Adipocyte (in vitro differentiated cells): ENCODE results near the gene WDR27.
A peak's percentile ranks its signal among the peaks of the same experiment; 100 is the strongest.

Experiments used
- DNase-seq: peaks from one replicate; pipeline ENCODE4 v3.0.0-alpha.2; 2015; ENCODE audit warnings: low read depth
- H3K27me3 ChIP-seq: replicated peaks from 2 replicates; pipeline ENCODE4 v1.7.0; 2013; ENCODE audit warnings: mild to moderate bottlenecking, low read length, moderate library complexity; ENCODE audit not compliant: control insufficient read depth, insufficient read depth
- H3K36me3 ChIP-seq: 2 replicates; pipeline ENCODE4 v1.7.0; 2013; ENCODE audit warnings: low read length, mild to moderate bottlenecking, moderate library complexity; ENCODE audit not compliant: control insufficient read depth, insufficient read depth, severe bottlenecking
- H3K4me1 ChIP-seq: 2 replicates; pipeline ENCODE4 v1.7.0; 2013; ENCODE audit warnings: mild to moderate bottlenecking, low read length, moderate library complexity; ENCODE audit not compliant: control insufficient read depth, insufficient read depth
- H3K4me3 ChIP-seq: 2 replicates; pipeline ENCODE4 v1.7.0; 2013; ENCODE audit warnings: mild to moderate bottlenecking, low read length, moderate library complexity
- H3K9ac ChIP-seq: 2 replicates; pipeline ENCODE4 v1.7.0; 2013; ENCODE audit warnings: mild to moderate bottlenecking, low read length, moderate library complexity
- H3K9me3 ChIP-seq: 2 replicates; pipeline ENCODE4 v1.7.0; 2013; ENCODE audit warnings: mild to moderate bottlenecking, low read length, moderate library complexity; ENCODE audit not compliant: control insufficient read depth

The WDR27 gene

DNA sequence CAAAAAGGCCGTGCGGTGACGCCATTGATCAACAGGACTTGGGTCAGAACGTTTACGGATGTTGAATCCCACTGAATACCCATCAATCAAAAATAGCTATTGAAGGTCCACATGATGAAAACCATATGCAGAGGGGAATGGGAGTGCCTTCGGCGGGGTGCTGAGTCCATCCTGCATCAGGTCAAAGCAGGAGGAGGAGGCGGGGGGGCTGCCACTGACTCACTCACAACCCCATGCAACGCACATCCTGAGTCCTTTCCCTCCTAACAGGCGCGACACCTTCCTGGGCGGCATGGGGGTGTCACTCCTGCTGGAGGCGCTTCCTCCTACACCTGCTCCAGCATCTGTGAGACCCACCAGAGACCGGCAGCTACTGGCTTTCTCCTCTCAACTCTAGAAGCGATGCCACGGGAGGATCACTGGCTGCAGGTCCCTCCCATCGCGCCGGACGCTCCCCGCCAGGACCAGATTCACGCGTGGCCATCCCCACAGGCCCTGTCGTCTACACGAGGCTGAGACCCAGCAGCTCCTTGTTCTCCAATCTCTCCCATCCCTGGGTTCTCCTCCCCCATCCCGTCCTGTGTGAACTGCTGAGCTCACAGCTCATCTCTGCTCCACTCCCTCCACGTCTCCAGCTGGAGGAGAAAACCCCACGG, 277.6 kb downstream of the WDR27 start:
- Histone ChIP-seq H3K4me3 (peak overlapping the region; percentile 39), H3K4me1 (peaks cover 21% of the 10 kb centered on the region), H3K36me3 (no peaks in the 10 kb centered on the region), H3K27me3 (no peaks in the 10 kb centered on the region), H3K9me3 (no peaks in the 10 kb centered on the region), H3K9ac (peak overlapping the region; percentile 24)
- DNase-seq = no peak

DNA sequence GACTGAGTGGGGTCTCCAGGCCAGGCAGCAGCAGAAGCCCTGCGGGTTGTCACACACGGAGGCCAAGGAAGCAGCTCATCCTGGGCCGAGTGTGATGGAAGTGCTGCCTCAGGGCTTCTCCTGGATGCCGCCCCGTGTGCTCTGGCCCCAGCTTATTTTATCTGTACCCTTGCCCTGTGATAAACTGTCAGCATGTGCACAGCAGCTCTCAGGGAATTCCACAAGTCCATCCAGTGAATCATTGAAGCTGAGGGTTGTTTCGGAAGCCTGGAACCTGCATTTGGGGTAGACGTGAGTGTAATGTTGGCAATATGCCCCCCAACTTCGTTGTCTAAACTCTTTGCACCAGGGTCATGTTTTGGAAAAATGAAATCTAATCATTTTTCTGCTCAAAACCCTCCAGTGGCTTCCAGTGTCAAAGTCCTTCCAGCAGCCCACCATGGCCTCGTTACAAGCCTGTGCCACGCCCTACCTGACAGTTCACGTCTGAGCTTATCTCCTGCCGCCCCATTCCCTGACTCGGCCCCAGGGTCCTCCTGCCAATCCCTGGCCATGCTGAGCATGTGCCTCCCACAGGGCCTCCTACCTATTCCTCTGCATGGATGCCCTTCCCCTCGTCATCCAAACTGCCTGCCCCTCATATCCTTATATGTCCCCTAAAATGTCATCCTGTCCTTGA, 280.1 kb downstream of the WDR27 start:
- Histone ChIP-seq H3K4me3 (no peak overlapping the region), H3K36me3 (no peaks in the 10 kb centered on the region), H3K9ac (no peak overlapping the region), H3K27me3 (no peaks in the 10 kb centered on the region), H3K4me1 (peaks cover 9% of the 10 kb centered on the region), H3K9me3 (peaks cover 3% of the 10 kb centered on the region)
- DNase-seq = no peak

DNA sequence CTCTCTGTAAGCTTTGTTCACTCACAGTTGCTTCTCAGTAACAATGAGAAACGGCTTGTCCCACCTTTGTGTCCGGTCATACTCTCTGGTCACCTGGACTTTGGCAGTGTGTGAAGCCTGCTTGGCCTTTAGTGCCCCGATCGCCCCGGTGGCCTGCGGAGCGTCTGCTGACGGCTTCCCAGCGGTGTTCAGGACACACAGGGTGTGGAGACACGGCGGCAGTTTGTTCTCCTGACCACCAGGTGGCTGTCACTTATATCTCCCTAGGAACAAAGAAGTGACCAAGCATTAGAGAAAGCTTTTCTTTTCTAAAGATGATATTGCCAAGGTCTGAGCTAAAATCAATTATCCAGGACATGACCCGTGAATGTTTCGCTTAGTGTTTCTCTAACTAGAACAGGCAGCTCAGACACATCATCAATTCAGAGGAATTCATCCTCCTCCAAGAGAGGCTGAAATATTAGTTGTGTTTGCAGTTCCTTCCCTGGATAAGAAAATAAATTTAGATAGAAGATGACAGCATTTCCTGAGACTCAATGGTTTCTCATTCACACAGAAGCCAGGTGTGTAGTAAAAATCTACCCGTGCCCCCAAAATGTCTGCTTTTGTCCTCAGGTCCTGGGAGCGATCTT, 280.8 kb downstream of the WDR27 start:
- Histone ChIP-seq H3K4me1 (peaks cover 11% of the 10 kb centered on the region), H3K27me3 (no peaks in the 10 kb centered on the region), H3K36me3 (no peaks in the 10 kb centered on the region), H3K9ac (no peak overlapping the region), H3K4me3 (no peak overlapping the region), H3K9me3 (peaks cover 5% of the 10 kb centered on the region)
- no peak for DNase-seq

DNA sequence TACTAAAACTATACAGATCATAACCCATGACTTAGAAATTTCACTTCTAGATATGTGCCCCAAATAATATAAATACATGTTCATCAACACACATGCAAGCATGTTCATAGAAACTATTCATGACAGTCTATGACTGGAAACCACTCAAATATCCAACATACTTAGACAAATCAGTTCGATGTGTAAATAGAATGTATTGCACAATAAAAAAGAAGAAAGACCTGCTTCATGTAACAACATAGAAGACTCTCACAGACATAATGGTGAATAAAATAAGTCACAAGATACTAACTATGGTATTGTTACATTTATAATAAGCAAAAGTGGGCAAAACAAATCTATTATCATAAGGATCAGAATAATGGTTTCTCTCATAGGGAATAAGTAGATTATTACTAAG, 284.7 kb downstream of the WDR27 start:
- DNase-seq = no peak
- peaks cover 34% of the 10 kb centered on the region for H3K9me3 ChIP-seq
- H3K4me1 ChIP-seq = peaks cover 11% of the 10 kb centered on the region
- H3K4me3 ChIP-seq = peak overlapping the region; percentile 4
- peak overlapping the region; percentile 64 for H3K9ac ChIP-seq
- H3K27me3 ChIP-seq = no peaks in the 10 kb centered on the region
- H3K36me3 ChIP-seq = no peaks in the 10 kb centered on the region

DNA sequence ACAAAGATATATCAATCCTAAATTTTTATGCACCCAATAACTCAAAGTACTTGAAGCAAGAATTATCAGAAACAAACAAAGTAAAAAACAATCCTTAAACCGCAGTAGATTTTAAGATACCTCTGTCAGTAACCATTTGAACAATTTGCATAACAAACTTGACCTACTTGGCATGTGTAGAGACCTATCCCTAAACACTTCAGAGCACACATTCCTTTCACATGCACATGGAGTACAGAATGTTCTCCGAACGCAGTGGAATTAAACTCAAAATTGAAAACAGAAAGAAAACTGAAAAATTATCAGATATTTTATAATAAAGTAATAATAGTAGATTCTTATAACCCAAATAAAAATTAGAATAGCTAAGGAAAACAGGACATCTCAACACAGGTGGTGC, 285.6 kb downstream of the WDR27 start:
- peaks cover 34% of the 10 kb centered on the region for H3K9me3 ChIP-seq
- H3K4me1 ChIP-seq = peaks cover 11% of the 10 kb centered on the region
- DNase-seq = no peak
- peak overlapping the region; percentile 64 for H3K9ac ChIP-seq
- peak overlapping the region; percentile 39 for H3K4me3 ChIP-seq
- H3K27me3 ChIP-seq = no peaks in the 10 kb centered on the region
- H3K36me3 ChIP-seq = no peaks in the 10 kb centered on the region

DNA sequence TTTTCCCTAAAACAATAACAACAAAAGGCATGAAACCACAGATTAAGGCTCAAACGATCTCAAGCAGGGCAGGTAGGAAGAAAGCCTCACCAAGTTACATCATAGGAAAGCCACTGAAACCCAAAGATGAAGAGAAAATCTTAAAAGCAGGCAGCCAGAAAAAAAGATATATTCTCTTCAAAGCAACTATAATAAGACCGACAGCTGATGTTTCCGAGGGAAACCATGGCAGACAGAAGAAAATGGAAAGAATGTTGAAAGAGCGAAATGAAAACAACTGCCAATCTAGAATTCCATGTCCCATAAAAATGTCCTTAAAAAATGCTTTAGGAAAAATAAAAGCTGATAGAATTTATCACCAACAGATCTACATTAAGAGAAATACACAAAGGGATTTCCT, 286.6 kb downstream of the WDR27 start:
- peaks cover 11% of the 10 kb centered on the region for H3K4me1 ChIP-seq

DNA sequence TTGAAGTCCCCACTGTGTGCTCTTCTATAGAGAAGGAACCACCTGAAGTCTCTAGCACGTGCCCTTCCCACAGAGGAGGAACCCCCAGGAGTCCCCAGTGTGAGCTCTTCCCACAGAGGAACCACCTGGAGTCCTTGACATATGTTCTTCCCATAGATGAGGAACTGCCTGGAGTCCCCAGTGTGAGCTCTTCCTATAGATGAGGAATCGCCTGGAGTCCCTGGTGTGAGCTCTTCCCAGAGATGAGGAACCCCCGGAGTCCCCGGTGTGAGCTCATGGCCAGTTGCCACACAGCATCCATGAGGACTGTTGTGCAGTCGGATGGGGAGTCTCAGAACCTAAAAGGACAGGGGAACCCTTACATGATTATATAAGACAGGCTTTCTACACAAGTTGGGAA, 290.1 kb downstream of the WDR27 start:
- Histone ChIP-seq H3K4me1 (peaks cover 13% of the 10 kb centered on the region), H3K9me3 (peaks cover 38% of the 10 kb centered on the region), H3K27me3 (no peaks in the 10 kb centered on the region), H3K4me3 (no peak overlapping the region), H3K9ac (no peak overlapping the region), H3K36me3 (no peaks in the 10 kb centered on the region)
- DNase-seq = no peak

More for the DNA sequence above, 286.6 kb downstream of the WDR27 start:
- peak overlapping the region; percentile 38 for H3K4me3 ChIP-seq
- no peaks in the 10 kb centered on the region for H3K36me3 ChIP-seq
- DNase-seq = peak; percentile 7
- H3K9me3 ChIP-seq = peaks cover 34% of the 10 kb centered on the region
- H3K27me3 ChIP-seq = no peaks in the 10 kb centered on the region
- H3K9ac ChIP-seq = no peak overlapping the region

DNA sequence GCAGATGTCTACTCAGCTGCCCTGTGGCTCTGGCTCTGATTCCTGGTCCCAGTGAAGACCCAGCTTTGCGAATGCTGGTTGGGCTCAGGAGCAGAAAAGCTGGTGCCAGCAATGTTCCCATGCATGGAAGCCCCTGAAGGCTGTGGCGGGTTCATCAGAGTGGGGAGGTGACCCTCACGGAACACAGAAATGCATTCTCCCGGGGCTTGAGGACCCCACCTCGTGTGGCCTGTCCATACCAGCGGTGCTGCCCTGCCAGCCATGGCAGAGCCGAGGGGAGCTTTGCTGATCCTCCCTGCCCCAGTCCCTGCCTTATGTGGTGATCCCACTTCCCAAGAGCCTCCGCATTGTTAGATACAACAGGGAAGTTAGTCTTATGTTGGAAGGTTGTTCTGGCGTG, 290.5 kb downstream of the WDR27 start:
- H3K9ac ChIP-seq = no peak overlapping the region
- no peak for DNase-seq
- no peaks in the 10 kb centered on the region for H3K27me3 ChIP-seq
- peaks cover 38% of the 10 kb centered on the region for H3K9me3 ChIP-seq
- H3K4me3 ChIP-seq = no peak overlapping the region
- H3K36me3 ChIP-seq = no peaks in the 10 kb centered on the region
- peaks cover 11% of the 10 kb centered on the region for H3K4me1 ChIP-seq

DNA sequence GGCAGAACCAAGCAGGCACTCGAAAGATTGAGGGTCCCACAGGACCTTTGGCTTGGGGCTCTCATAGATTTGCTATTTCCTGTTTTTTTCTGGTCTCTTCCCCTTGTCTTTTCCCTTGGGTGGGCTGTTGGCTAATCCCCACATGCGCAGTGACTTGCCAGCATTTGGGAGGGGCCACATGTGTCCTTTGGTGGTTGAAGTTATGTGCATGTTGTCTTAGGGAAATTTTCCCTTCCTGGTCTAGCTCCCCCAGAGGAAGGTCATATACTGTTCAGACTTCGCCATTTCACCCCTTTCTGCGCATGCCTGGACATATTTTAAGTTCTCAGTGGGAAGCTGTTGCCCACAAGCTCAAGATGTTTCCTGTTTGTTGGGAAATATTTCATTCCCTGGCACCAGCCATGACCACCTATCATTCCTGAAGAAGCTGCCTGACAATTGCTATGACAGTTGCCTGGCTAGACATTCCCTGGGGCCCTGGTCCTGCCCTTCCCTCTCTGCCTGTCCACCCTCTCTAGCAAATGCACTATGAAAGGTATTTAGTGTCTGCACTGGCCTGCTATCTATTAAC, 292.0 kb downstream of the WDR27 start:
- DNase-seq = no peak
- H3K4me3 ChIP-seq = peak overlapping the region; percentile 11
- H3K36me3 ChIP-seq = no peaks in the 10 kb centered on the region
- peaks cover 24% of the 10 kb centered on the region for H3K9me3 ChIP-seq
- no peaks in the 10 kb centered on the region for H3K27me3 ChIP-seq
- peaks cover 11% of the 10 kb centered on the region for H3K4me1 ChIP-seq
- H3K9ac ChIP-seq = no peak overlapping the region

DNA sequence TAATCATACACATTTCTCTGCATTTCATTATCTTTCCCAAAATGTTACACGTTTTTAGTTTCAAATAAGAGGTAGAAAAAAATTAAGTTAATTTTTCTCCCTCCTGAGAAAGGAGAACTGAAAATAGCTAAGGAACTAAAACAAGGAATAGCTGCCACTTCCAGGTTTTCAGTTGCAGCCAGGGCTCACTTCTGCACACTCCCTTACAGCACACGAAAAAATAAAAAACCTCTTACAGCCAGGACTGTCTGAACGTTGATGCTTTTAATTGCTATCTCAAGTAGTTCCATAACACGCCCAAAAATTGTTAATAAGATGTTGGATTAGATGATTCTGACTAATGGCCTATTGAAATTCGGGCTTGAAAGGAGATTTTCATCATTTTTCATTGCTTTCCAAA, 294.5 kb downstream of the WDR27 start:
- Histone ChIP-seq H3K4me3 (peak overlapping the region; percentile 39), H3K9ac (peak overlapping the region; percentile 43), H3K9me3 (peaks cover 7% of the 10 kb centered on the region), H3K4me1 (peaks cover 11% of the 10 kb centered on the region), H3K27me3 (no peaks in the 10 kb centered on the region), H3K36me3 (no peaks in the 10 kb centered on the region)
- DNase-seq = no peak
